ENCODE results near the gene P3H3.

P3H3 gene

DNA sequence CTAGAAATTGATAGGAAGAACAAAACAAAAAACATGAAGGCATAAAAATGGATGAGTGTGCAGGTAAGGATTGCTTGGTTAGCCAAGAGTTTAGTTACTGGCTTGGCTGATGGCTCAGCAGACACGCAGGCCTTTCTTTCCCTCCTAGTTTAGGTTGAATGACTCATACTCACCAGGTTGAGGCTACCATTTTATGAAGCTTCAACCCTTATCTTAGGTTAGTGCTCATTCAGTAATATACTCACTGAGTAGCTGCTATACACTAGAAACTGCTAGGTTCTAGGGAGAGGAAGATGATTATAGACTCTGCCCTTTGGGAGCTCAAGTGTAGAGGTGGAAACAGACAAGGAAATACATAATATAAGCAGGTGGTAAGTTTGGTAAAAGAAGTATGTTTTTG, 6.0 kb downstream of the P3H3 start:
- Mint-ChIP-seq H3K27me3 (peaks cover 28% of the 10 kb centered on the region), H3K36me3 (ENCODE audit: insufficient read depth) (peaks cover 6% of the 10 kb centered on the region), H3K4me3 (no peak overlapping the region), H3K27ac (ENCODE audit: low read depth) (no peak overlapping the region), H3K4me1 (peaks cover 4% of the 10 kb centered on the region), H3K9me3 (no peaks in the 10 kb centered on the region)
- no peak for DNase-seq (ENCODE audit: low spot score in 2 of 2)
- ATAC-seq (replicated peaks; ENCODE audit: extremely low read depth, poor library complexity, severe bottlenecking) = no peak

DNA sequence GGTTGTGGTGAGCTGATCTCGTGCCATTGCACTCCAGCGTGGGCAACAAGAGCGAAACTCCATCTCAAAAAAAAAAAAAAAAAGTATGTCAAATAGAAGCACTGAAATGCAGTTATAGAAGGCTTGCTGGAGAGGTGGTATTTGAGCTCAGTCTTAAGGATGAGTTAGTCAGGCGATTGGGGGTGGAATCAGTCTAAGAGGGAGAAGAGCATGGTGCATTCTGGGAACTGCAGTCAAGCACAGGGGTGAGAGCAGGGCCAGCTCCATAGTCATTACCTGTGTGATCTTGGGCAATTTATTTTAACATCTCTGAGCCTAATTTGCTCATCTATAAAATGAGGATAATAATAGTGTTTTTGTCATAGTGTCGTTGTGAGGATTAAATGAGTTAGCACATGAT, 6.7 kb downstream of the P3H3 start:
- H3K36me3 Mint-ChIP-seq (ENCODE audit: insufficient read depth) = peaks cover 4% of the 10 kb centered on the region
- H3K9me3 Mint-ChIP-seq = no peaks in the 10 kb centered on the region
- peaks cover 23% of the 10 kb centered on the region for H3K27me3 Mint-ChIP-seq
- no peak overlapping the region for H3K27ac Mint-ChIP-seq (ENCODE audit: low read depth)
- DNase-seq (ENCODE audit: low spot score in 2 of 2) = no peak
- no peak for ATAC-seq (replicated peaks; ENCODE audit: extremely low read depth, poor library complexity, severe bottlenecking)
- no peak overlapping the region for H3K4me3 Mint-ChIP-seq
- H3K4me1 Mint-ChIP-seq = no peaks in the 10 kb centered on the region

DNA sequence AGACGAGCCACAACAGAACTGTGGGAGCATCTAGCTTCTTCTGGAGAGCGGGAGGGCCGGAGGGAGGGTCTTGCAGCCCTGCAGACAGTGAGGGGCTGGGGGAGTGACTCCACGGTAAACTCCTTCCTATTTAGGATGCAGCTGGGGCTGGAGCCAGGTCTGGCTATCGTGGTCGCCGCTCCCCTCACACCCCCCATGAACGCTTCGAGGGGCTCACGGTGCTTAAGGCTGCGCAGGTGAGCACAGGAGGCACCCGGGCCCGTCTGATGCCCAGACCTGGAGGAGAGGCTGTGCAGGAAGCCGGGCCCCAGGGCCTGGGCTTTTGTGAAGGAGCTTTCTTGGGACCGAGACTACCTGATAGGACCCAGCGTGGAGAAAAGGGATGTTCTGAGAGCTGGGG, 8.6 kb downstream of the P3H3 start:
- Mint-ChIP-seq H3K9me3 (no peaks in the 10 kb centered on the region), H3K27me3 (peaks cover 3% of the 10 kb centered on the region), H3K4me1 (no peaks in the 10 kb centered on the region), H3K4me3 (no peak overlapping the region), H3K27ac (ENCODE audit: low read depth) (no peak overlapping the region), H3K36me3 (ENCODE audit: insufficient read depth) (peaks cover 3% of the 10 kb centered on the region)
- DNase-seq (ENCODE audit: low spot score in 2 of 2) (no peak), ATAC-seq (replicated peaks; ENCODE audit: extremely low read depth, poor library complexity, severe bottlenecking) (no peak)

DNA sequence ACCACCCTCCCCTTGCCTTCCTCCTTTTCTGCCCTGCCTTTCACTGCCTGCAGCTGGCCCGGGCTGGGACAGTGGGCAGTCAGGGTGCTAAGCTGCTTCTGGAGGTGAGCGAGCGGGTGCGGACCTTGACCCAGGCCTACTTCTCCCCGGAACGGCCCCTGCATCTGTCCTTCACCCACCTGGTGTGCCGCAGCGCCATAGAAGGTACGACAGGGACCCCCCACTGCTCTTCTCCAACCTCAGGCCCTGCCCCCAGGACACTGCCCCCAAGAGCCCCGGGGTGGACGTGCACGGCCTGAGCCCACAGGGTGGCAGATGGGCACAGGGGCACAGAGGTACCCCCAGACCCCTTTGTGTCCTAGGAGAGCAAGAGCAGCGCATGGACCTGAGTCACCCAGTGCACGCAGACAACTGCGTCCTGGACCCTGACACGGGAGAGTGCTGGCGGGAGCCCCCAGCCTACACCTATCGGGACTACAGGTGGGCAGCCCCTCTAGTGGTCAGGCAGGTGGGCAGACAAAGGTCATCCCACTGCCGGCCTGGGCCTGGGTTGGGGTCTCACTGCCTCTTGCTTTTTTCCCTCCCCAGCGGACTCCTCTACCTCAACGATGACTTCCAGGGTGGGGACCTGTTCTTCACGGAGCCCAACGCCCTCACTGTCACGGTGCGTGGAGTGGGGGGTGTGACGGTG, 9.3 kb downstream of the P3H3 start:
- H3K27ac Mint-ChIP-seq (ENCODE audit: low read depth) = no peak overlapping the region
- H3K4me1 Mint-ChIP-seq = no peaks in the 10 kb centered on the region
- H3K9me3 Mint-ChIP-seq = no peaks in the 10 kb centered on the region
- H3K36me3 Mint-ChIP-seq (ENCODE audit: insufficient read depth) = peaks cover 3% of the 10 kb centered on the region
- no peak for ATAC-seq (replicated peaks; ENCODE audit: extremely low read depth, poor library complexity, severe bottlenecking)
- DNase-seq (ENCODE audit: low spot score in 2 of 2) = no peak
- H3K27me3 Mint-ChIP-seq = no peaks in the 10 kb centered on the region
- no peak overlapping the region for H3K4me3 Mint-ChIP-seq

DNA sequence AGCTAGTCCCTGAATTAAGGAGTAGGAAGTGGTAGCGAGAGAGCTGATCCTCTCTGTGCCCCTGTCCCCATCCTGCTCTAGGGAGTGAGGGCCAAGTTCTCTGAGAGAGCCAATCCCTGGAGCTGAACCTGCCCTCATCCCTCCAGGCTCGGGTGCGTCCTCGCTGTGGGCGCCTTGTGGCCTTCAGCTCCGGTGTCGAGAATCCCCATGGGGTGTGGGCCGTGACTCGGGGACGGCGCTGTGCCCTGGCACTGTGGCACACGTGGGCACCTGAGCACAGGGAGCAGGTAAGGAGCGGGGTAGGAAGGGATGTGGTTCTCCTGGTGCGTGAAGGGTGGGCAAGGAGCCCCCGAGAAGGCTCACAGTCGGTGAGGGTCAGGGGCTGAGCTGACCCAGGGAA, 10.6 kb downstream of the P3H3 start:
- H3K27me3 Mint-ChIP-seq = no peaks in the 10 kb centered on the region
- DNase-seq (ENCODE audit: low spot score in 2 of 2) (no peak), ATAC-seq (replicated peaks; ENCODE audit: extremely low read depth, poor library complexity, severe bottlenecking) (no peak)
- H3K27ac Mint-ChIP-seq (ENCODE audit: low read depth) = no peak overlapping the region
- H3K4me3 Mint-ChIP-seq = no peak overlapping the region
- peaks cover 4% of the 10 kb centered on the region for H3K36me3 Mint-ChIP-seq (ENCODE audit: insufficient read depth)
- H3K9me3 Mint-ChIP-seq = no peaks in the 10 kb centered on the region
- H3K4me1 Mint-ChIP-seq = no peaks in the 10 kb centered on the region

DNA sequence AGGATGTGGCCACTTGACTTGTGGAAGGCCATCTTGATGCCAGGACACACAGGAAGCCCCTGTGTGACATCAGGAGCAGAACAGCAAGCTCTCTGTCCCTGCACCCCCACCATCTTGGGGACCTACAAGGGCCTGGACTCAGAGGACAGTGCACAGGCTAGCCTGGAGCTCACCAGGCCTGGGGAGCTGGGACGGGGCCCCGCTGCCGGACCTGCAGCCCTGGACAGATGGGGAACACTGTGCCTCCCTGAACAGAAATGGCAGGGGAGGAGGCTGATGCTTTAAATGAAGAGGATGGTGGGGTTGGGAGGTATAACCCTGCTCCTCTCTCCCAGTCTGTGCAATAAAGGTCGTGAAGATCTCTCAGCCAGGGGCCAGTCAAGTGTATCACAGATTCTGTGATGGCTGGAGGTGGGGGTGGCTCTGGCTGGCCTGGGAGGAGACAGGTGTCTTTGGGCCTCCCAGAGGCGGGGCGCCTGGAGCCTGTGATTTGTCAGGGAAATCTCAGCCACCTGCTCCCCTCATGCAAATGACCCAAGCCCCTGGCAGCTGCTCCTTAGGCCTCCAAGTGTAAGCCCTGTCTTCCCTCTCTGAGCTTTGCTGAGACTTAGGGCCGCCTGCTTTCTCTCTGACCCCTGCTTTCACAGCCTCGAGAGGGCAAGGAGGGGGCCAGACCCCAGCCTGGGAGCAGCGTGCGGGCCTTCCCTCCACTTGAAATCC, 11.4 kb downstream of the P3H3 start:
- H3K4me1 Mint-ChIP-seq = no peaks in the 10 kb centered on the region
- peaks cover 3% of the 10 kb centered on the region for H3K36me3 Mint-ChIP-seq (ENCODE audit: insufficient read depth)
- no peak overlapping the region for H3K27ac Mint-ChIP-seq (ENCODE audit: low read depth)
- no peaks in the 10 kb centered on the region for H3K9me3 Mint-ChIP-seq
- DNase-seq (ENCODE audit: low spot score in 2 of 2) = no peak
- H3K4me3 Mint-ChIP-seq = no peak overlapping the region
- H3K27me3 Mint-ChIP-seq = no peaks in the 10 kb centered on the region
- no peak for ATAC-seq (replicated peaks; ENCODE audit: extremely low read depth, poor library complexity, severe bottlenecking)

DNA sequence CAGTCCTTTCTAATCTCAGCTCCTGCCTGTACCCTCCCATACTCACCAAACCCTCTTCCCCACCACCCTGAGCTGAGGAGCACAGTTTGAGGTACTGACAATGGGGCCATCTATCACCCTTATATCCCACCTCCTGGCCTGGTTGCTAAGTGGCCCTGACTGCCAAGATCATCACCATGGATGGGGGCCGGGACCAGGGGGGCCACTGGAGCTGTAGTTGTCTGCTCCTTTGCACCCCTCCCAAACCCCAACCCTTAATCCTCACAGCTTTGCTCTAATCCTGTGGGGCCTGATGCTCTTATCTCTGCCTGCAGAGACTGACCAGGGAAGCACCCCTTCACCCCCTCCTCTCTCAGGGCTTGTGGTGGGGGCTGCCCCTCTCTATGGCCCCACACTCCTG, 12.1 kb downstream of the P3H3 start:
- H3K27ac Mint-ChIP-seq (ENCODE audit: low read depth) = no peak overlapping the region
- no peaks in the 10 kb centered on the region for H3K4me1 Mint-ChIP-seq
- no peaks in the 10 kb centered on the region for H3K9me3 Mint-ChIP-seq
- H3K27me3 Mint-ChIP-seq = no peaks in the 10 kb centered on the region
- H3K4me3 Mint-ChIP-seq = no peak overlapping the region
- DNase-seq (ENCODE audit: low spot score in 2 of 2) (no peak), ATAC-seq (replicated peaks; ENCODE audit: extremely low read depth, poor library complexity, severe bottlenecking) (no peak)
- H3K36me3 Mint-ChIP-seq (ENCODE audit: insufficient read depth) = peaks cover 3% of the 10 kb centered on the region

DNA sequence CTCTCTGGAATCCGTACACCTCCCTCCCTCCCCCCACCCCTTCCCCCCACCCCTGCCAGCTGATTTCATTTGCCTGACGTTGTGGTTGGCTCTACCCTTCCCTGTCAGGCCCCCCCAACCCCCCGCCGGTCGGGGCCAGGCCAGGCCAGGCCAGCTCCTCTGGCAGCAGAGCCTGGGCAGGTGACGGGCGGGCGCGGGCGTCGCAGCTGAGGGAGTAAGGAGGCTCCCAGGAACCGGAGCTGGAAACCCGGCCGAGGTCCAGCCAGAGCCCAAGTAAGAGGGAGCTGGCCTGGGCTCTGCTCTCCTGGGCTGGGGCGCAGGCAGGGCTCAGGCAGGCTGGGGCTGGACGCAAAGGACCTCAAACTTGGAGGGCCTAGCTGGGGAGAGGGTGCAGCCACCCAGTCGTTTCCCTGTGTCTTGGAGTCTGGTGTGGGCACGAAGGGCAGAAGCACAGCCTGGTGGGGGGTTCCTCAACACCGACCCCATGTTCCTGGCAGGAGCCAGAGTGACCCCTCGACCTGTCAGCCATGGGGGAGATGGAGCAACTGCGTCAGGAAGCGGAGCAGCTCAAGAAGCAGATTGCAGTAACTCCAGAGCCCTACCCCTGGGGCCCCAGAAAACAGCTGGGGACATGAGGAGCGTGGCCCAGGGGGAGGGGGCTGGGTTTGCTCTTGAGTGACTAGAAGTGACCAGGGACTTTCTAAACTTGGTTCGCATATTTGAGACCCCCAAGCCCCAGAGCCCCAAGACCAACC, 12.7 kb downstream of the P3H3 start, which contains the start of gene GNB3:
Gene GNB3 (plus strand): TSS at position 165 of the 755 bp plus-strand sequence. CDS start 363 bp downstream, at position 528.
- ATAC-seq (replicated peaks; ENCODE audit: extremely low read depth, poor library complexity, severe bottlenecking) = no peak
- Mint-ChIP-seq H3K4me1 (no peaks in the 10 kb centered on the region), H3K36me3 (ENCODE audit: insufficient read depth) (peaks cover 5% of the 10 kb centered on the region), H3K4me3 (no peak within 1 kb of the TSS), H3K9me3 (no peaks in the 10 kb centered on the region), H3K27ac (ENCODE audit: low read depth) (no peak within 1 kb of the TSS), H3K27me3 (no peaks in the 10 kb centered on the region)
- no peak for DNase-seq (ENCODE audit: low spot score in 2 of 2)

DNA sequence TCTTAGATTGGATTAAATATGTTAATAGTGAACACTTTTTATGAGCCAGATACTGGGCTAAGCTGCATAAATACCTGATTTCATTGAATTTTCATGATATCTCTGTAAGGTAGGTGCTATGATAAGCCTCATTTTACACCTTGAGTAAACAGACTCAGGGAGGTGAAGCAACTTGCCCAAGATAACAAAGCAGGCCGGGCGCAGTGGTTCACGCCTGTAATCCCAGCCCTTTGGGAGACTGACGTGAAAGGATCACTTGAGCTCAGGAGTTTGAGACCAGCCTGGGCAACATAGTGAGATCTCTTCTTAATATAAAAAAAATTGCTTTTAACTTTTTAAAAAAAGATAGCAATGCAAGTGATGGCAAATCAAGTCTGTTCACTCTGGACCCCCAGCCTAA, 13.9 kb downstream of the P3H3 start:
- Mint-ChIP-seq H3K27me3 (no peaks in the 10 kb centered on the region), H3K36me3 (ENCODE audit: insufficient read depth) (peaks cover 5% of the 10 kb centered on the region), H3K9me3 (no peaks in the 10 kb centered on the region), H3K27ac (ENCODE audit: low read depth) (no peak overlapping the region), H3K4me1 (no peaks in the 10 kb centered on the region), H3K4me3 (no peak overlapping the region)
- ATAC-seq (replicated peaks; ENCODE audit: extremely low read depth, poor library complexity, severe bottlenecking) = no peak
- no peak for DNase-seq (ENCODE audit: low spot score in 2 of 2)

DNA sequence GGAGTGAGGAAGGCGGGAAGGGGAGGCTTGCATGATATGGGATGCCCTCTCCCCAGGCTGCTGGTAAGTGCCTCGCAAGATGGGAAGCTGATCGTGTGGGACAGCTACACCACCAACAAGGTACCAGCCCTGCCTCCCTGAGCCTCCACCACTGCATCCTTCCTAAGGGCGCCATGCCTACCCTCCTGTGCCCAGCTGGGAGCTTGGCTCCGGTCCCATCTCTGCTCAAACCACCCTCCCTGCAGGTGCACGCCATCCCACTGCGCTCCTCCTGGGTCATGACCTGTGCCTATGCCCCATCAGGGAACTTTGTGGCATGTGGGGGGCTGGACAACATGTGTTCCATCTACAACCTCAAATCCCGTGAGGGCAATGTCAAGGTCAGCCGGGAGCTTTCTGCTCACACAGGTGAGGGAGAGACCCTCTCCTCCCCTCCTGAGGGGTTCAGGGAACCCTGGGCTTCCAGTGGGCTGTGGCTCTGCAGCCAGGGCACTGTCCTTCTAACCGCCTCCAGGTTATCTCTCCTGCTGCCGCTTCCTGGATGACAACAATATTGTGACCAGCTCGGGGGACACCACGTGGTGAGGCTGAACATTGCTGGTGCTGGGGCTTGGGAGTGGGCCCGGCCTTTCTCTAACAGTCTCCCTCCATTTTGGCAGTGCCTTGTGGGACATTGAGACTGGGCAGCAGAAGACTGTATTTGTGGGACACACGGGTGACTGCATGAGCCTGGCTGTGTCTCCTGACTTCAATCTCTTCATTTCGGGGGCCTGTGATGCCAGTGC, 15.1 kb downstream of the P3H3 start:
- H3K27me3 Mint-ChIP-seq = no peaks in the 10 kb centered on the region

DNA sequence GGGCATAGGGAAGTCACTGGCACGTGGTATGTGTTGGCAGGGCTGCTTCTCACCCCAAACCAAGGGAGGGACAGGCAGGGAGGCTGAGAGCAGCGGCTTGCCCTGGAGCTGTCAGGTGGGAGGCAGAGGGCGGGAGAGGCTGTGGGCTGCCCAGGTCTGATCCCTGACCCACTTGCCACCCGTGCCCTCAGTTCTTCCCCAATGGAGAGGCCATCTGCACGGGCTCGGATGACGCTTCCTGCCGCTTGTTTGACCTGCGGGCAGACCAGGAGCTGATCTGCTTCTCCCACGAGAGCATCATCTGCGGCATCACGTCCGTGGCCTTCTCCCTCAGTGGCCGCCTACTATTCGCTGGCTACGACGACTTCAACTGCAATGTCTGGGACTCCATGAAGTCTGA, 17.2 kb downstream of the P3H3 start:
- H3K4me1 Mint-ChIP-seq = peaks cover 6% of the 10 kb centered on the region
- H3K36me3 Mint-ChIP-seq (ENCODE audit: insufficient read depth) = peaks cover 5% of the 10 kb centered on the region
- no peak overlapping the region for H3K4me3 Mint-ChIP-seq
- ATAC-seq (replicated peaks; ENCODE audit: extremely low read depth, poor library complexity, severe bottlenecking) (no peak), DNase-seq (ENCODE audit: low spot score in 2 of 2) (no peak)
- no peak overlapping the region for H3K27ac Mint-ChIP-seq (ENCODE audit: low read depth)
- H3K9me3 Mint-ChIP-seq = no peaks in the 10 kb centered on the region
- no peaks in the 10 kb centered on the region for H3K27me3 Mint-ChIP-seq

More for the DNA sequence above, 15.1 kb downstream of the P3H3 start:
- Mint-ChIP-seq H3K9me3 (no peaks in the 10 kb centered on the region), H3K27ac (ENCODE audit: low read depth) (no peak overlapping the region), H3K4me3 (no peak overlapping the region), H3K36me3 (ENCODE audit: insufficient read depth) (peaks cover 5% of the 10 kb centered on the region), H3K4me1 (no peaks in the 10 kb centered on the region)
- no peak for ATAC-seq (replicated peaks; ENCODE audit: extremely low read depth, poor library complexity, severe bottlenecking)
- no peak for DNase-seq (ENCODE audit: low spot score in 2 of 2)

DNA sequence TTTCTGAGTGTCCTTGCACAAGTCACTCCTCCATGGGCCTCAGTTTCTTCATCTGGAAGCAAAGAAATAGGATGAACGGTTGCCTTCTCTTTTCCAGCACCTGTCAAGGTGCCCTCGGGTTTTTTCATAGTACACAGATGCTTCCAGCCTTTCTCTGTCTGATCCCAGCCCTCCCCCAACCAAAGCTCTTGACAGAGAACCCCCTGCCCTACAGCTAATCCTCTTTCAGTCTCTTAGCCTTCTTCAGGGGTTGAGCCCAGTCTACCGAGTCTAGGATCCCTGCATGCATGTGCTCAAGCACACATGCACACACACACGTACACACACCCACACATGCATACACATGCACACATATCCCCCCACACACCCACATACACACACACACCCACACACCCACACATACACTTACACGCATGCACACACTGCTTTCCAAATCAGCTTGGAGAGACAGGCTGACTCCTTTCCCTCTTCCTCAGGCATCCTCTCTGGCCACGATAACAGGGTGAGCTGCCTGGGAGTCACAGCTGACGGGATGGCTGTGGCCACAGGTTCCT, 18.2 kb downstream of the P3H3 start:
- Mint-ChIP-seq H3K4me1 (peaks cover 13% of the 10 kb centered on the region), H3K9me3 (no peaks in the 10 kb centered on the region), H3K27ac (ENCODE audit: low read depth) (no peak overlapping the region), H3K4me3 (no peak overlapping the region), H3K36me3 (ENCODE audit: insufficient read depth) (peaks cover 12% of the 10 kb centered on the region), H3K27me3 (no peaks in the 10 kb centered on the region)
- DNase-seq (ENCODE audit: low spot score in 2 of 2) (no peak), ATAC-seq (replicated peaks; ENCODE audit: extremely low read depth, poor library complexity, severe bottlenecking) (no peak)
